Subcutaneous adipose tissue (tissue), 4 donors: ENCODE measurements around the gene PLEKHN1. TPM values are rescaled to one million over a fixed set of nuclear protein-coding genes. Genes with fewer than 3 reads are reported as not detected.

Source experiments
- CTCF ChIP-seq: fragments of 450-650 bp; IDR thresholded peaks from one replicate; pipeline ENCODE4 v1.5.1; 2016; ENCODE audit warnings: low read depth, mild to moderate bottlenecking, control low read depth, antibody characterized with exemption, moderate library complexity
- total RNA-seq, 4 donors: library from RNA; depleted of rRNA; stranded (reverse); fragments of >200 nt; gene quantifications; one replicate each; pipeline ENCODE4 v1.1.0, GENCODE V29; 2016

PLEKHN1 gene
- total RNA-seq, 4 donors from 2014 or later: 0.33 TPM; not detected in 3

DNA sequence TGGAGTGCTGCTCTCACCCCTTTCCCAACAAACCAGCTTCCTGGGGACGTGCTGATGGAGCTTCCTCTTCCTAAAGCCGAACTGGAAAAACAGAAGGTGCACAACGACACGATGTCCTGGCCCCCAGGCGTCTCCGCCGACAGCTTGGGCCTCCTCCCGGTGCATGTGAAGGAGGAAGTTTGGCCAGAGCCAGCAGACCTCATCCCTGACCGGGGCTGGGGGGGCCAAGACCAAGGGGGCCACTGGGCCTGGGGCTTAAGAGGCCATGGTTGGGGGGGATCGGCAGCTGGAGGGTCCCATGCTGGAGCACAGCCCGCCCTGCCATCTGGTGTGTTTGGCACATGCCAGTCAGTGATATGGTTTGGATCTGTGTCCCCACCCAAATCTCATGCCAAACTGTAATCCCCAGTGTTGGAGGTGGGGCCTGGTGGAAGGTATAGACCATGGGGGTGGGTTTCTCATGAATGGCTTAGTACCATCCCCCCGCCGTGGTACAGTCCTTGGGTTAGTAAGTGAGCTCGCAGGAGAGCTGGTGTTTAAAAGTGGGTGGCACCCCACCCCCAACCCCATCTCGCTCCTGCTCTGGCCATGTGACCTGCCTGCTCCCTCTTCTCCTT lies 27.2 kb downstream of the PLEKHN1 start:
- TF ChIP-seq CTCF: no peak

- no peak for TF ChIP-seq CTCF
Measured at GRCh38 chr1:995665-996633, 29.7 kb downstream of the PLEKHN1 start.

GRCh38 chr1:996851-997712 lies 30.8 kb downstream of the PLEKHN1 start:
- no peak for TF ChIP-seq CTCF

GRCh38 chr1:997713-997992 lies 31.4 kb downstream of the PLEKHN1 start:
- no peak for TF ChIP-seq CTCF

- TF ChIP-seq CTCF: no peak
Measured at GRCh38 chr1:997993-998744, 31.9 kb downstream of the PLEKHN1 start.

DNA sequence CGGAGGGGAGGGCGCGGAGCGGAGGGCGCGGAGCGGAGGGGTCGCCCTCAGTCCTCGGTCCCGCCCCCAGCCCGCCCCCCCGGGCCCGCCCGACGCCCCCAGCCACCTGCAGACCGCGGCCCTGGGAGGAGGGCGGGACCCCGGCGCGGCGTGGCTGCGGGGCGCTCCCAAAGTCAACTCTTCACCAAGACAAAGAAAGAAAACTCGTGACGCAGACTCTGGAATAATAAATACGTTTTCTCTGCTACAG lies 32.4 kb downstream of the PLEKHN1 start:
- TF ChIP-seq CTCF: no peak
